OCI-M1 (cell line): ENCODE data around the gene LRRTM1.

ENCODE experiments used
- DNase-seq: peaks from one replicate; lab custom pipeline; 2025; lab: John Stamatoyannopoulos, UW

LRRTM1 gene, protein sequence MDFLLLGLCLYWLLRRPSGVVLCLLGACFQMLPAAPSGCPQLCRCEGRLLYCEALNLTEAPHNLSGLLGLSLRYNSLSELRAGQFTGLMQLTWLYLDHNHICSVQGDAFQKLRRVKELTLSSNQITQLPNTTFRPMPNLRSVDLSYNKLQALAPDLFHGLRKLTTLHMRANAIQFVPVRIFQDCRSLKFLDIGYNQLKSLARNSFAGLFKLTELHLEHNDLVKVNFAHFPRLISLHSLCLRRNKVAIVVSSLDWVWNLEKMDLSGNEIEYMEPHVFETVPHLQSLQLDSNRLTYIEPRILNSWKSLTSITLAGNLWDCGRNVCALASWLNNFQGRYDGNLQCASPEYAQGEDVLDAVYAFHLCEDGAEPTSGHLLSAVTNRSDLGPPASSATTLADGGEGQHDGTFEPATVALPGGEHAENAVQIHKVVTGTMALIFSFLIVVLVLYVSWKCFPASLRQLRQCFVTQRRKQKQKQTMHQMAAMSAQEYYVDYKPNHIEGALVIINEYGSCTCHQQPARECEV

DNA sequence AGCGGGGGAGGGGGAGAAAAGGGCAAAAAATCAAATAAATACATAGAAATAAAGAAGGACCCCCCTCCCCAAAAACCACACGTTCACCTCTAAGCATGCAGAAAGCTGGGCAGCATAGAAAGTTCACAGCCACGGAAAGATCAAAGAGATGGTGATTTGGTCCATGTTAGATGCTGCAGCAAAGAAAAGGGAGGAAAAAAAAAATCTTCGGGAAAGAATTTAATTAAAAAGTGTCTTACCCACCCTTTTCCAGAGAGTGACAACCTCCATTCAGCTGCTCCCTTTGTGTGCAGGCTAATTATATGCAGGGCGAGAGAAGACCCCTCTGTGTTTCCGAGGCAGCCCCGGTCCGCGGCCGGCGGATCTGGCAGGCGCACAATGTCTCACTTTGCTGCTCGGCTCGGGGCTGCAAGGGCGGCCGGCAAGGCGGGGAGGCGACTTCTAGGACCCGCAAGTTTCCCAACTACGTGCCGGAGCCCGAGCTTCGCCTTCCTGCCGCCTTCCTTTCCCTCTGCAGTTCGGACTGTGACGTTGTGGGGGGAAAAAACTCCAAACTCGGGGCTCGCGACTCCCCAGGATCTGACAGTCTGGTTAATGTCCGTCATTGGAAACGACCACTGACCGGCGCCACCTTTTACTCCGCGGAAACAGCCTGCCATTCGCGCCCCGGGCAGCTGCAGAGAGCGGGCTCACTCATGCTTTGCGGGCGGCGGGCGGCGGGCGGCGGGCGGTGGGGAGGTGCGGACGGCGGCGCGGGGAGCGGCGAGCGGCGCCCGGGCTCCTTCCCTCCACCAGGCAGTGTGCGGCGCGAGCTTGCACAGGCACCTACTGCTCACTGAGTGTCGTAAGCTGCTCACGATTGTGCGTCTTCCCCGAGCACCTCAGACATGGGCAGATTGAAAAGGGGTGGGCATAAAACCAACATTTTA lies at the start of gene LRRTM1:
TSS of gene LRRTM1 (minus strand) at position 844 of the 929 bp plus-strand sequence. CDS start 933 bp downstream, outside the sequence.
- peak; percentile 4 for DNase-seq

DNA sequence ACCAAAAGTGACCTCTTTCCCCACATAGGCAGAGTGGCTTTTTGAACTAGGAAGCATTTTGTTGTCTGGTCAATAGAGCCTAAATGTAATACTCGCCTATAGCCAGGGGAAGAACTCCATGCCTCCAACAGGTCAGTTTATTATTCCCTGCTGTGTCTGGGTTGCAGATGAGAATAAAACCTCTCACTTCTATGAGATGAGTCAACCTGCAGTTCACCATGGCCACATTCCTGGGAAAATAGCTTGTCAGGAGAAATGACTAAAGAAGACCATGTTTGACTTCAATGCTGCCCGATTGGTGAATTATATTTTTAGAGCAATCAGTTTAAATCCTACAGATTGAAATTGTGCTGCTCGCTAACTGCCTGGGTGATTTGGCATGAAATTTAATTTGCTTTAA lies 46.7 kb upstream of the LRRTM1 start:
- peak; percentile 17 for DNase-seq

DNA sequence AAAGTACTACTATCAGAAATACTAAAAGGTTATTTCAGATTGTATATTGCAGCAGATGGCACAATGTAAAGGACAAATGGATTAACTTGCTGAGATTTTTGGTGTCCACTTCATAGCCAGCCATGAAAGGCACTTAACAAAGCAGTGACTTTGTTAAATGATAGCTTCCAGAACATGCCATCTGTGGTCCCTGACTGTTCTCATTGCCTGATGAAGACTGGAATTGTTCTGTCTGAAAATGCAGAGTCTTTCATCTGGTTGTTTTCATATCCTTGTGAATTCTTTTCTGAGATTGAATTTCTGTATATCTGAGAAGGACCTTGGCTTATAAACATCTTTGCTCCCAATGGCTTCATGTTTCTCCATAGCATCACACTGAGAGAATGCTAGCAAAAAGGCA lies 44.4 kb upstream of the LRRTM1 start:
- no peak for DNase-seq

DNA sequence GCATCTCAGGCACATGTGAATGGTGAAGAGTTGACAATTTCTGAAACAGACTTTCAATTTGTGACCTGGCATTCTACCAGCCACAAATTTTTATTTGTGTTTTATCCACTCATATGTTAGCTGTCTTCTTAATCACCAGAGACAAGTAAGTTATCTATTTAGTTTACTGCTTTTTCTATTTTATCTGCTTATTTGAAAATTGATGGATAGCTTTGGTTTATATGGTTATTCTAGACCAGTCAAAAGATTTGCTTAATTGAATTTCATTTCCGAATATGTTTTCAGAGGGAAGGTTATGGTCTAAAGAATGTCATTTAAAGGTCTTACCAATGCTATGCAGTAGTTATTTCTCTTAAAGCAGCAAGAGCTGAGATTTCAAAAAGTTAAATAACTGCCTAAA lies 43.5 kb upstream of the LRRTM1 start:
- no peak for DNase-seq

DNA sequence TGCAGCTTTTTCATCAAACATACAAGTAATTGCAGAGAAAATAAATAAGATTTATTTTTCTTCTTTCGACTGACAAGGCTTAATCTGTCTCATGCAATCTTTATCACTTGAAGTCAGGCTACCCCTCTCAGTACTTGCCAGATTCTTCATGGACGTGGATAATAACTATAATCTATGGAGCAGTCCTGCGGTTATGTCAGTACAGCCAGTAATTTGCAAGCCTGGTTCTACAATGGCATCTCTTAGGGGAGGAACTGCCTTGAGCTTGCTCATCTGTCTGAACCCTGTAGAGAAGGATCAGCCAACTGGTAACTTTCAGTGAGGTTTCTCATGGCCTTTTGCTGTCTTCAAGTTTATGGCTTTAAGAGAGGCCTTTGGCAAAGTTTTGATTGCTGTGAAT lies 35.5 kb upstream of the LRRTM1 start:
- DNase-seq, result no peak

DNA sequence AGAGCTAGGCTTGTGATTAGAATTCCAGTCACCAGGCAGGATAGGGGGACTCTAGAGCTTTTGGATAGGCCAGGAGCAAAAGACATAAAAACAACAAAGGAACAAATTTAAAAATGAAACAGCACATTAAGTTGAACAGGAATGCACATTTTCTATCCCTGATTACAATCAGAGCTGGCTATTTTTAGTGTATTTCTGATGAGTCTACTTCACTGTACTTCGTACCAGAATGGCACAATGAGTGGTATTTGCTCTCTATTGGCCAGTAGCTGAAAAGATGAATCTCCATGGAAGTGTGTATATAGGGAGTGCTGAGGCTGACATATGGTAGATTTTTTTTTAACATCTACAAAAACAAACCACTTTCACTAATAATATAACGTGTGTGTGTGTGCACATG lies 34.2 kb upstream of the LRRTM1 start:
- no peak for DNase-seq

DNA sequence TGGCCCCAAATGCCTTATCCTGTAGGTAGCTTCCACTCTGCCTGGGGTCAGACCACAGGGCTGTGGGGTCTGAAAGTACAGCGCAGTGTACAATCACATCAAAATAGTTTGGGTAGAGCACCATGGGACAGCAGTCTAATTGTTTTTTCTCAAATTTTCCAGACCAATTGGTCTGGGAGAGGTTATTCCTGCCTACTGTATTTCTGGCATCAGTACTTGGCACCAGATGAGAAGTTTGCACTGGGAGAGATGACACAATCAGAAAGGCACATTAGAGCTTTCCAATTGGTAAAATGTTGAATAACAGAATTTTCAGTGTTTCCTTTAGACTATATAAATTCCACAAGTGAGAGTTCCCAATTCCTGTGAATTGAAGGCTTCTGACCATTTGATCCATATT lies 30.9 kb upstream of the LRRTM1 start:
- no peak for DNase-seq

DNA sequence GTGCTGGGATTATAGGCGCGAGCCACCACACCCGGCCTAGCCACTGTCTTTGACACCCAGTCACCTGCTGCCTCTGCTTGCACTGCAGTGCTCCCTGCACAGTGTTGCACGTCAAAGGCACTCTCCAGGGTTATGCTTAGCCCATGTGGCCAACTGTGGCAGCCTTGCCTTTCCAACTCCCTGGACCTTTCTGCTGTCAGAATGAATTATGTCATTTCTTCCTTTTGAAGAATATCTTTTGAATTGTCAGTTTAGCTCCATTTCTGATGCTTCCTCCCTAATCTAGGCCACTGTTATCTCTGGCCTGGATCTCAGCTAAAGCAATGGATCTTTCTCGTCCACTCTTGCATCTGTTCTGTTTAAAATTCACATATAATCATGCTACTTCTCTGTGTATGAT lies 29.3 kb upstream of the LRRTM1 start:
- DNase-seq, result no peak

DNA sequence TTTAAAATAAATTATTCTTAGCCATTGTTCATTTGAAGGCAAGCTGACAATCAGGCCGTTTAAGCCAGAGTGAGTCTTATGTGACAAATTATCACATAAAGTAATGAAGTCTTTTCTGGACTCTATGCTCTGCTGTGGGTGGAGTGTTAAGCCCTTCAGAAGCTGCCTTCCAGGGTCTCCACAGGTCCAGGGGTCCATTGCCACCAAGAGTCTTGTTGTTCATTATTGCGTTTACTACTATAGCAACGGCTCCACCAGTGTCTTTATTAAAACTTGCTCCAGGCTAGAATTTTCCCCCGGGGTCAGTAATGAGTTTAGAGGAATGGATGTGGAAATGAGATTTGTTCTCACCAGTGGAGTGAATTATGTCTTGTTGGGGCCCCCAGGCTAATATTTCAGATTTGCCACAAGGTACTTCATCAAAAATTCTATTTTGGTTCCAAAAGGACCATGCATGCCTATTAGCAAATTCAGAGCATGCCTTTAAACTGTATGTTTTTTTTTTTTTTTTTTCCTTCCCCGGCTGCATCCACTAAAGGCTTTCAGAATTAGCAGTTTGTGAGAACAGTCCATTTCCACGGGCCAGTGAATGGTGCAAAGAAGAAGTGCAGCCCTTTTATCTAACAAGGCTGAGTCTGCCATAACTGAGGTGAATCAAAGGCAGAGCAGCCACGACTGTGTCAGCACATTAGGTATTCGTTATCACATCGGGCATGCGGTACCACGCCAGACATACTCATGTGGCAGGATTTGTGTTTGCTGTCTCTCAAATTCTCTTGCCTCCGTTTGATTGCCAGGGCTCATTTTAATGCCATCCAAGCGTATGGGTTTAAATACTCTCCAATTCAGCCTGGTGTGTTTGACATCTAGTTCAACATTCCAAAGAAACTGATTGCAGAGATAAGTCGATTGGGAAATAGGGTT lies 26.2 kb upstream of the LRRTM1 start:
- DNase-seq, result no peak

DNA sequence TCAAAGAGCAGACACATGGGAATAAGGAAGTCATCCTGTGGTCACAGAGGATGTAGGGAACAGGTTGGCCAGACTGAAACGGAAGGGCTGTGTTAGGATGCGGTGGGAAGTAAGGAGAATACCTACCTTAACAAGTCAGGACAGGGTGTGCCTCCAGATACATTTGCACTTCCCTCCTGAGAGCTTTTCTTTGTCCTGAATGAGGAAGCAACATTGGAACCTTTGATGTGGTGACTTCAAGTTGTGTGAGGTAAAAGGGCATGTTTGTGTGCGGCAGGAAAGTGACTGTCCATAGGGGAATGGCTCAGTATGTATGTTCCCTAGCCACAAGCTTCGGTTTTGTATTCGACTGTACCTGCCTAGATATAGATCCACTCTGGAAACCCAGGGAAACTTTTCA lies 24.9 kb upstream of the LRRTM1 start:
- no peak for DNase-seq

DNA sequence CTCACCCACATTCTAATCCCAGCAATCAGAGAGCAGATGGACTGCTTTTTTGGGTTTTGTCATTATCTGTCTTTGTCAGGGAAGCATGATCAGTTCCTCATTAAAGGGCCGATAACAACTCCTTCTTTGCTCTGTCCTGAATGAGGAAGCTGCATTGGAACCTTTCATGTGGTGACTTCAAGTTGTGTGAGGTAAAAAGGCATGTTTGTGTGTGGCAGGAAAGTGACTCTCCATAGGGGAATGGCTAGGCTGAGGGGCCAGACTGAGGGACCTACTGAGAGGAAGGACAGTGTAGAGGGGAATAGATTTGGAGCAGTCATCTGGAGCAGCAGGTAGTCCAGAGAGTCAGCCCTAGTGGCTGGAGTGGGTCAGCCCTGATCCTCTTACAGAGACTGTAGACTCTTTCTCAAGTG lies 23.6 kb upstream of the LRRTM1 start:
- peak; percentile 77 for DNase-seq

DNA sequence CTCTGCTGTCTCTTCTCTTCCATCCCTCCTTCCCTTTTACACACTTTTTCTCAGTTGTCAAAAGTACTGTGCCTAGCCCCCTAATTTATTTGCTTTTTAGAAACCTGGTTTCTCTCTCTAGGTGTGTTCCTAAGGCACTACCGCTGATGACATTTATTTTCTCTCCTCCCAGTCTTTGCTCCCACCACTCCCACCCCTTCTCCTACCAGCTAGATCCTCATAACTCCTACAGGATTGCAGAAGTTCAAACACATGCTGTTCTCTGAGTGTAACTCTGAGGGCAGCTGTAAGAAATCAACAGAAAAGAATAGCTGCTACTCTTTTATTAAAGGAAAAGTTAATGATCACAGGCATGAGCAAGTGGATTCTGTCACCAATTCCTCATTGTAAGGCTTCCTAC lies 22.3 kb upstream of the LRRTM1 start:
- no peak for DNase-seq

DNA sequence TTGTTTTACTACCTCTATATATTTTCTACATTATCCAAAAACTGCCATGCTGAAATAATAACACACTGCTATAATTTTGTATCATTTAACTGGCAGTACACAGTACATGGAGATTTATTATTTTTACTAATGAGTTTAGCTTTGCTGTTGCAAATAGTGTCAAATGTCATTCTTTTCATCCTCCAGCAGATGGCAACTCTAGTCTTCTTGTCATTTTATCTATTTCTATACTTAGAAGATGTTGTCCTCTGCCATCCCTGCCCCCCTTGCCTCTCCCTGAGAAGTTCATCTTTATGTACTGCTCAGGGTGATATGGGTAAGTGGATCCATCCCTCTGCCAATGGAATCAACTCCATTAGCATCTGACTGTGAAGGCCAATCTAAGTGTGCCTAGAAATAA lies 21.7 kb upstream of the LRRTM1 start:
- DNase-seq, result peak; percentile 58

DNA sequence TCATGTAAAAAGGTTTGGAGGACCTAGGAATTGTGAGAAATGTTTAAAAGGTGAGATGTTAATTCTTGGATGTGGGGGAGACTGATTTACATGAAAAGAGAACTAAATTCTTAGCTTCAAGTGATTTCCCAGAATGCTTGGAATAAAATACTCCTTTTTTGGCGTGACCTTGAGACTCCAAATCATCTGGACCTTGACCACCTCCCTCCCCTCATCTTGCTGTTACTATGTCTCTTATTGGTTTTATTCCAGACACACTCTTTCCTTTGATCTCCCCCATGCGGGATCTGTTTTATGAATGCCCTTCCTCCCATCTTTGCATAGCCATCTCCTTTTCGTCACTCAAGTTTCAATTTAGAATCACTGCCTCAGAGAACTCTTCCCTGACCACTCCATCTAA lies 20.0 kb upstream of the LRRTM1 start:
- DNase-seq, result no peak

DNA sequence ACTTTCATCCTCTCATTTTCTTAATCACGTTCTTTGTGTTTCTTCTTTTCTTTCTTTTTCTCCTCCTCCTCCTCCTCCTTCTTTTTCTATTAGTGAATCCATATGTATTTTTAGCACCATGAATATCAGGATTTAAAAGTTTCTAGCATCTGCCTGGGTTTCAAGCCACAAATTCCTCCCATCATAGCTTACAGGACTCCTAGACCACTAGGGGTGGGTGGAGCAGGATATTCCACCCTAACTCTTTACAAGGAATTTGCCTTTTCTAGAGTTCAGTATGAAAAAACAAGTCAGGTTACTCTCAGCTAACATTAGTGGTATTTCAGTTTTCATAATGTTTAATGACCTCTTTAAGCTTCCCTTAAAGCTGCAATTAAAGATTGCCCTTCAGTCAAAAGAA lies 19.1 kb upstream of the LRRTM1 start:
- DNase-seq, result no peak

DNA sequence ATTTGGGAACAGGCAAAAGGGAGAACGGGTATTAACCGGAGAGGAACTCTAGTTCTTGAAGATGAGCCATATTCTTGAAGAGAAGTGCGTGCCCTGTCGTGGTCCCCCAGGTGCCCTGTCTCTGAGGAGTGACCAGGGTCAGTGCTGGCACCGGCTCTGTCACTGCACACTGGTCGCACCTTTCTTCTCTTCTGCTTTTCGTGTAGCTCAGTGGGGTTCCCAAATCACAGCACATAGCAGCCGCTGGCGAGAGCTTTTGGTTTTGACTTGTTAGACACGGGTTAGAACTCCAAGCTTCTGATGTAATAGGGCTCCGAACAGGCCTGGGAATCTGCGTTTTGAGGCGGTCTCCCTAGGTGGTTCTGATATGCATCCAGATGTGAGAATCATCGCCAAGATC lies 18.4 kb upstream of the LRRTM1 start:
- no peak for DNase-seq

DNA sequence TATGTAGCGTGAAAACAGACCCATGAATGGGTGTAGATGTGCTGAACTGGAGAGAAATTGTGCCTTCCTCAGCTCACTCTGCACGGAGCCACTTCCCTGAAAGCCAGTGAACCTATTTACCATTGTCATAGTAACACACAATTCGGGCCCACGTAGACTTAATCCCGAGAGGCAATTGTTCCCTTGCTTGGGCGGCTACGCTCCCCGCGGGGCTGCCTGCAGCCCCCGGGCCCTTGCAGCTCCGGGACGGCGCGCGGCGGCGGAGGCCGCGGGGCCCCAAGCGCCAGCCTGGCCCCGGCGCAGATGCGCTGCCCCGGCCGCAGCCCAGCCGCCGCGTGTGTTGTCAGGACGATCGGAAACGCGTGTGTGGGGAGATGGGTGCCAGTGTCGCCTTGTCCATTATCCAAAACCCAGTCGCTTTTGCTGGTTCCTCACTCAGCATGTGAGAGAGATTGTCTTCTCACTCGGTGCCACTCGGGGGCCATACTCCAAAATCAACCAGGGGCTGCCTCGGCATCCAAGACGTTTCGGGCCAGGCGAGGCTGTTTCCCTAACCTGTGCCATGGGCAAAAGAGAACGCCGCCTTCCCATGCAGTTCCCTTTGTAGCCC lies 17.9 kb upstream of the LRRTM1 start:
- DNase-seq, result no peak

DNA sequence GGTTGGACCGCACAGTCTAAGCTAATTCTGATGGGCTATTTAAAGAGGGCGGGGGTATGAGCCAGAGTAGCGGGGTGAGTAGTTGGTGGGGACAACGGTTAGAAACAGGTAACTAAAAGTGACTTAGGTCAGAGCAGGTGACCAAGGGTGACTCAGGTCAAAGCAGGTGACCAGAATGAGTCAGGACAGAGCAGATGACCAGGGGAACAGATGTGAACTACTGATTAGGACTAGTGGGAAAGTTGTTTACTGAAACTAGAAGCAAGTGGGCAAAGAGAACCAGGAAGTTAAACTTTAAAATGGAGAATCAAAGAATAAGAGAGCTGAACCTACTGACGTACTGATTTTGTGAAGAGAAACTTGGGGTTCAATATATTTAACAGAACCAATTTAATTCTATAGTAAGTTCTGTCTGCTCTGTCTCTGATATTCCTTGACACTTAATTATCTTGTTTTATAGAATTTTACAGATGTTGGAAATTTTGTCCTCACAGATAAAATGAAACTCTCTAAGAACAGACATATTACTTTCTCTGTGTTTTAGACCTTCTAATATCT lies 7.8 kb upstream of the LRRTM1 start:
- peak; percentile 49 for DNase-seq

DNA sequence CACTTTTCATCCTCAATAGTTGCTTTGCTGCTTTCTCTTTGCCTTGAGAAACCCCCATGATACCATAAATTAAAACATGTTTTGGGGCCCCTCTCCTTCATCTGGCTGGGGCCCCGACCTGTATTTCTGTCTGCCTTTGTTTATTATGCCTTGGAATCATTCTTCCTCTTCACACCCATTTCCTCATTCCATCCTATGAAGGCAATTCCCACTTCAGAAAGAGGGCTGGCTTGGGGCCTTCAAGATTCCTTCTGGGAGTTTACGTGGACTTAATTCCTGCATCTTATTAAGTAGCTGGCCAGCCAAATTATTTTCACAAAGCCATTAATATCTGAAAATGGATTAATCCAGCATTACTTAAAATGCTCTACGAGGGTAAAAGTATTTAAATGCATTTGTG lies 6.8 kb upstream of the LRRTM1 start:
- DNase-seq, result no peak

DNA sequence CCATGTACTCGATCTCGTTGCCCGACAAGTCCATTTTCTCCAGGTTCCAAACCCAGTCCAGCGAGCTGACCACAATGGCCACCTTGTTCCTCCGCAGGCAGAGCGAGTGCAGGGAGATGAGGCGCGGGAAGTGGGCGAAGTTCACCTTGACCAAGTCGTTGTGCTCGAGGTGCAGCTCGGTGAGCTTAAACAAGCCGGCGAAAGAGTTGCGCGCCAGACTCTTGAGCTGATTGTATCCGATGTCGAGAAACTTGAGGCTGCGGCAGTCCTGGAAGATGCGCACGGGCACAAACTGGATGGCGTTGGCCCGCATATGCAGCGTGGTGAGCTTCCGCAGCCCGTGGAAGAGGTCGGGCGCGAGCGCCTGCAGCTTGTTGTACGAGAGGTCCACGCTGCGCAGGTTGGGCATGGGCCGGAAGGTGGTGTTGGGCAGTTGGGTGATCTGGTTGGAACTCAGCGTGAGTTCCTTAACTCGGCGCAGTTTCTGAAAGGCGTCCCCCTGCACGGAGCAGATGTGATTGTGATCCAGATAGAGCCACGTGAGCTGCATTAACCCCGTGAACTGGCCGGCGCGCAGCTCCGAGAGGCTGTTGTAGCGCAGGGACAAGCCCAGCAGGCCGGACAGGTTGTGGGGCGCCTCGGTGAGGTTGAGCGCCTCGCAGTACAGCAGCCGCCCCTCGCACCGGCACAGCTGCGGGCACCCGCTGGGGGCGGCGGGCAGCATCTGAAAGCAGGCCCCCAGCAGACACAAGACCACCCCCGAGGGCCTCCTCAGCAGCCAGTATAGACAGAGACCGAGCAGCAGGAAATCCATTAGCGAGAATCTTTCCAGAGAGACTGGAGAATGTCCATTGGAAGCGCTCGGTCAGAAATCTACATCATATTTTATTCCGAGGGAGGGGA lies 1.3 kb downstream of the LRRTM1 start:
- no peak for DNase-seq
